ENCODE measurements around the gene LILRB5.
"Not testable (repeated sequence)": the region's sequence is repeated elsewhere in the genome, so short reads cannot be mapped to it uniquely, and the experiment has no call there.

The LILRB5 gene

GRCh38 chr19:54240372-54241336 lies 16.4 kb downstream of the LILRB5 start:
- DNase-seq = not testable (repeated sequence)

GRCh38 chr19:54239491-54240371 lies 17.3 kb downstream of the LILRB5 start:
- DNase-seq = not testable (repeated sequence)

- DNase-seq = no peak
These were observed 23.1 kb downstream of the LILRB5 start for GRCh38 chr19:54233941-54234340.

DNA sequence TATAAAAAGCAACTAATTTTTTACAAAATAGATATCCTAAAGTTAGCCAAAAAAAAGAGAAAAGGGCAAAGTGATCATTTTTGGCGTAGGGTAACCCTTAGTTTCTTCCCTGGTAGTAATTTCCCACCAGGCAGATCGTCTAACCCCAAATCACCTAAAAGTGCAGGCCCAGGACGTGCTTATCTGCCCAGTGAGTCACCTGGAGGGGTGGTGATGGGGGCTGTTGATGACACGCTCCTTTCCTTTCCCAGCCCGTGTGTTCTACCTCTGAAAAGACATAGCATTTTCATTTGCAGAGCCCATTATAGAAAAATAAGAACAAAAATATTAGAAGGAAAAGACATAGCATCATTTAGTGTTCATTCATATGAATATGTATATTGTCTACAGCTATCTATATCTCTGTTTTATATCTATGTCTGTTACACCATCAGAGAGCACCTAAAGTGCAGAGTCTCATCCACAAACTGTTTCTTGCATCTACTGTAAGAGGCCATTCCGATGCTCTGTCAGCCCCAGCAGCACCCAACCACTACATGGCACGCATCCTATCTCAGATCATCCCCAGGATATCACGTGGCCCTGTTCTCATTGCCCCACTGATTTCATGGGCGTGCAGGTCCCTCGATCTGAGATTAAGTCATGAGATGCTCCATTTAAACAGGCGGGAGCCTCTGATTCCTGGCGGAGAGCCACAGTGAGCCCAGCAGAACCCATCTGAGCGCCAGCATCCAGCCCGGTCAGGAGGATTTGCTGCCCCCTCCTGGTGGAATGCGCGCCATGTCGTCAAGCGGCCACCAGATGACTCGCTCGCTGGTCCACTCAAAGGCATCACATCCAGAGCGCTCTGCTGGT lies 25.8 kb downstream of the LILRB5 start:
- peak; percentile 65 to 93 (median 81) for DNase-seq

- DNase-seq = no peak
These were observed 27.0 kb downstream of the LILRB5 start for GRCh38 chr19:54230031-54230430.

DNA sequence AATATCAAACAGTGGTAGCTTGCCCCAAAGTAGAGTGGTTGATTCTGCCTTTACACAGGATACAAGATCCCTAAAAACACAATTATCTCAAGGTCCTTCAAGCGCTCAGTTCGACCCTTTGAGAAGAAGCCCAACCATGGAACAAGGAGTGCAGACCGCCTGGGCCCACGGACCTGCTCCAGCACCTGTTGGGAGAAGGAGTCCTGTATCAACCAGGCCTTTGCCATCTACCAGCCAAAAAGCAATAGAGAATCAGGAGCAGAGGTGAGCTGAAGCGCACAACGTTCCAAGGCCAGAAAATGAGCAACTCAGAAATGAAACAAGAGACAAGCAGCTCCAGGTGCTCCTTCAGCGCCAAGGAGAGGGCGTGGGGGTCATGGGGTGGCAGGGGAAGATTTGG lies 27.9 kb downstream of the LILRB5 start:
- DNase-seq = no peak

DNA sequence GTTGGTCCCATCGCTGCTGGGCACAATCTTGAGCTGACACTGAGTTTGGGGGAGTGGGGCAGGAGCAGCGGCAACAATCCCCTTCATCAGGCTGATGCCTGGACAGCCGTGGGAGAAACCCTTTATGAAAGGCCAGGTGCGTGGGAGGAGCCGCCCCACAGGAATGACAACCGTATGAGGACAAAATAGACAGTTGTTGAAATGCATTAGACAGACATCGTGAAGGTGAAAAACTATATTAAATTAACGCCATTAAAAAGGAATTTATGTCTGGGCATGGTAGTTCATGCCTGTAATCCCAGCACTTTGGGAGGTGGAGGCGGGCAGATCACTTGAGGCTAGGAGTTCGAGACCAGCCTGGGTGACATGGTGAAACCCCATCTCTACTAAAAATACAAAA lies 32.5 kb downstream of the LILRB5 start:
- not testable (repeated sequence) for DNase-seq

DNA sequence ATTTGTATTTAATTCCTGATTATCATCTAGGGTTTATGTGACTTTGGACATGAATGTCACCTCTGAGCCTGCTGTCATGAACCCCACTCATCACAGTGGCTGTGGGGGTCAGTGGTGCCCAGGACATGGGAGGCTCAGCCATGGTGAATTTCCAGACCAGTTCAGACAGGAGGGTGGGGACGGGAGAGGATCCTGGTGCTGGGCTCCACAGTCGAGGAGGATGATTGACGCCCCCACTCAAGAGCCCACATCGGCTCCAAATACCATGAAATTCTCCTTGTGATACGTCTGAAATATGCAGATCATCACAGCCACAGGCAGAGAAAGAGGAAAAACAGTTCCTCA lies 33.2 kb downstream of the LILRB5 start:
- not testable (repeated sequence) for DNase-seq

DNA sequence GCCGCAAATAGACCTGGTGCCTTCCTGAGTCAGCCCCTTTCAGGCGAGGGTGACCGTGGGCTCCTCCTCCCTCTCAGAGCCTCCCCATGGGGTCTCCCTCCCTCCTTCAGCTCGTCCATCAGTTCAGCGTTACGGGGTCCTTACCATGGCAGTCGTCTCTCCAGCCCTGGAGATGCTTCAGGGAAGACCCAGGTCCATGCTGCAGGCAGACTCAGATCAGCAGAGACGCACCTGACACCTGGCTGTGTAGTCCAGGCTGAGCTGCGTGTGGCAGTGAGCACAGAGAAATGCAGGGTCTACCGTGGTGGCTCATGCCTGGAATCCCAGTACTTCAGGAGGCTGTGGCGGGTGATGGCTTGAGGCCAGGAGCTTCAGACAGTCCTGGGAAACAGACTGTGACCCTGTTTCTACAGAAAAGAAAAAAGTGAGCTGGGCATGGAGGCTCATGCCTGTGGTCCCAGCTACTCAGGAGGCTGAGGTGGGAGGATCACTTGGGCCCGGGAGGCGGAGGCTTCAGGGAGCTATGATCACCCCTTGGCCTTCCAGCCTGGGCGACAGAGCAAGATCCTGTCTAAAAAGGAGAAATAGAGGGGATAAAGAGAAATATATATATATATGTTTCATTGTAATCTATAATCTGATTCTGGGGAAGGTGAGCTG lies 33.7 kb downstream of the LILRB5 start:
- not testable (repeated sequence) for DNase-seq

DNA sequence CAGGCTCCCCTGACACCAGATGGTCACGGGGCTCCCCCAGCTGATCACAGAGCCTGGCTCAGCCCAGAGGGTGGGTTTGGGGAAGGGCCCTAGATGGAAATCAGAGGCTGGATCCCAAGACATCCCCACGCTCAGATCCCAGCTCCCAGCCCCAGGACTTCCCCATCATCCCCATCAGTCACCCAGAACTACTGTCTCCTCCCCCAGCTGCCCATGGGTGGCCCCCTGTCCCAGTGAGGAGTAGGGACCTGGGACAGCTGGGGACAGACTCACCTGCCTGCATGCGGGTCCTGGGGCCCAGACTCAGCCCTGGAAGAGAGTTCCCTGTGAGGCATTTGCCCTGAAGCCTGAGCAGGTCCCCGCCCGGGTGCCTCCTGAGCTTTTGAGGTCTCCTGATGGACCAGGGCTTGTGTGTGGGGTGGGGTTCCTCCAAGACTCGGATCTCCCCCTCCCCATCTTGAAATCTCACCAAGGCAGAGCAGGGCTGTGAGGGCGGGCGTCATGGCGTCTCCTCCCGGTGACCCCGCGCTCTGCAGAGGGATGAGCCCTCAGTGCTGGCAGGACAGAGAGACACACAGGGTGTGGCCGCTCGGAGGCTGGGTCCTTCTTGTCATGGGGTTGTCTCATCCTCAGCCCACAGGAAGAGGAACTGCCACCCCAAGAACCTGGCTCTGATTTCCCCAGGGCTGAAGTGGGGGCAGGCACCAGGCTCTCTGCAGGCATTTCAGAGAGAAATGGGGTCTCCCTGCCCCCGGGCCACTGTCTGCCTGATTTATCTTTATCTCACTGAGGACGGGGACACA lies 34.4 kb downstream of the LILRB5 start, which contains the start of gene LILRB3:
Gene LILRB3 (minus strand): TSS at position 534 of the 803 bp plus-strand sequence. CDS start 31 bp downstream, at position 503.
- DNase-seq = not testable (repeated sequence)

GRCh38 chr19:54221947-54222346 lies 35.1 kb downstream of the LILRB5 start:
- DNase-seq = not testable (repeated sequence)

DNA sequence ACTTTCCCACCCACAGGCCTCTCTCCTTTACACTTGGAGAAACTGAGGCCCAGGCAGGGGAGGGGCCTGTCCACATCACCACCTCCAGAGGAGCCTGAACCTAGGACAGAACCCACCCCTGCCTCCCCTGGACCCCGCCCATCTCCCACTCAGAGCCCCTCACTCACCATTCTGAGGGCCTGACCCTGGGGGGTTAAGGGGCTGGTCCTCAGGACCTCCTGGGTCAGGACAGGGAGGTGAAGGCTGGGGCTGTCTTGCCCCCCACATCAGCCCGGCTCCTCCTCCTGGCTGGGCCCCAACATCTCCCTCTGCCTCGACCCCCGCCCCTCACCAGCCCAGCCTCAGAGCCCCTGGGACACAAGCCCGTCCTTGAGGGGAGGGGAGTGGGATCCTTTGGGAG lies 37.4 kb downstream of the LILRB5 start:
- DNase-seq = not testable (repeated sequence)

GRCh38 chr19:54218960-54219661 lies 38.0 kb downstream of the LILRB5 start:
- DNase-seq = no peak

GRCh38 chr19:54218259-54218658 lies 38.8 kb downstream of the LILRB5 start:
- no peak for DNase-seq

DNA sequence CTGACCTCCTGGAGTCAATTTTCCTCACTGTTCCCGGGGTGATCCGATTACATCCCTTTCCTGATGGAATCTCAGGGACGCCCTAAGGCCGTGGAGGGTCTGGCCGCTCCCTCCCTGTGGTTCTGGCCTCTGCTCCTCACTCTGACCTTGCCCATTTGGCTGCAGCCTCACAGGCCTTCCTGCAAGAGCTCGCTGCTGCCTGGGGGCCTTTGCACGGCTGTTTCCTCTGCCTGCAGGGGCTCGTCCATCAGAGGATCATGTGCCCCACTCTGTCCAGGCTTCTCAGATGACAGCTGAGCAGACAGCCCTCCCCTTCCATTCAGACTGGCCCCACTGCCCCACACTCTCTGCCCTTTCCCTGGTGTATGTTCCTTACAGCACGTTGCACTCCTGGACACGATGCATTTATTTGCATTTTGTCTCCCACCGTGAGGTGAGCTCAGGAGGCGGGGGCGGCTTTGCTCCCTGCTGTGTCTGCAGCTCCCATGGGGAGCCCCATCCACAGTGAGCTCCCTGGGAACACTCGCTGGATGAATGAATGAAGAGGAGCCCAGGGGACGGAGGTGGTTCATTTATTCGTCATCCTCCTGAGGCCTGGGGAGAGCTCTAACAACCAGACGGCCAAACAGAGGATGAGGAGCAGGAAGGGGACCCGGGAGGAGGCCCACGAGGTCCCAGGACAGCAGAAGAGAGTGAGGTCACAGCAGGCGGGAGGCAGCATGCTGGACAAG lies 39.4 kb downstream of the LILRB5 start:
- not testable (repeated sequence) for DNase-seq

DNA sequence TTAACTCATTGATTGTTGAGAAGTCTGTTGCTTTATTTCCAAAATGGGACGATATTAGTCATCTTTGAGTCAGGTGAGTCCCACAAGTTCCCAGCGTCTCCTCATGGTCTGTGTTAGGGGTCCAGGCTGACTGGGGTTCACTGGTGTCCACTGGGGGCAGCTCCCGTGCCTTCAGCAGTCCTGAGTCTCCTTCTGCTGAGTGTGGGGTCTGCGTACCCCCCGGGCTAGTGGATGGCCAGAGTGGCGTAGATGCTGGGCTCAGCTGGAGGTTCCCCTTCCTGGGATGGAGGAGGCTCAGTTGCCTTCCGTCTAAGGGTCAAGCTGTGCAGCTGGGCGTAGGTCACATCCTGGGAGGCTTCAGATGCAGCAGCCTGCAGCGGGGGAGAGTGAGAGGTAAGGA lies 40.2 kb downstream of the LILRB5 start:
- DNase-seq = no peak

DNA sequence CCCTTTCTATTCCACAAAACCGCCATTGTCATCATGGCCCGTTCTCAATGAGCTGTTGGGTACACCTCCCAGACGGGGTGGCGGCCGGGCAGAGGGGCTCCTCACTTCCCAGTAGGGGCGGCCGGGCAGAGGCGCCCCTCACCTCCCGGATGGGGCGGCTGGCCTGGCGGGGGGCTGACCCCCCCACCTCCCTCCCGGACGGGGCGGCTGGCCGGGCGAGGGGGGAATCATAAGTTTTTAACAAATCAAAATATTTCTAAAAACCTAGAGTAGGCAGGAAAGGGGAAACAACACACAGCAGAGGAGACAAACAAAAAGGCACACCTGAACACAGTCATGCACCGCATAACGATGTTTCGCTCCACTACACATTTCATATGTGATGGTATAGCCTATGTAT lies 42.3 kb downstream of the LILRB5 start:
- DNase-seq = peak in 1 of 3 experiments; percentile 16

GRCh38 chr19:54214217-54214616 lies 42.9 kb downstream of the LILRB5 start:
- DNase-seq = not testable (repeated sequence)

DNA sequence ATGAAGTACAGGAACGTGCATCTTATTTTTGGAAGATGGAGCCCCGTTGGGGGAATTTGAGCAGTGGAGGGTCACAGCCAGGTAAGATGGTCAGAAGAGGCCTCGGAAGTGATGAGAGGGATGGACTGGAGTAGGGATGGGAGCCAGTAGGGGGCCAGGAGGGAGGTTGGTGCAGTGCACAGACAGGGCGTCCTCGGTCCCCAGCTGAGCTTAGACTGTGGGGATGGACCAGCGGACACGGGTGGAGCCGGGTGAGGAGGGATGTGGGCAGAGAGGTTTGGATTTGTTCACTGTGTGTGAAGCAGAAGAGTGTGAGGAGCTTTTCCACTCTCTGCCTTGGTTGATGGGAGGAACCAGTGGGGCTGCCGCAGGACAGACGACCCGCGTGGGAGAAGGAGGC lies 45.8 kb downstream of the LILRB5 start:
- DNase-seq = no peak
